Mucosa of descending colon (tissue), 3 donors: Measurements from ENCODE around the gene DDA1. TPM values are rescaled to one million over a fixed set of nuclear protein-coding genes. Genes with fewer than 3 reads are reported as not detected.

Experiments
- ATAC-seq: fragments of 200-7000 bp; cut with Tn5 transposase; one replicate; pipeline ENCODE4 v1.9.1; 2020; ENCODE audit warnings: mild to moderate bottlenecking, moderate library complexity
- DNase-seq, 3 donors: peaks; one replicate each; pipeline ENCODE4 v3.0.0-alpha.2; 2020
- H3K36me3 ChIP-seq: fragments of 200-600 bp; one replicate; pipeline ENCODE4 v1.8.0; 2021; ENCODE audit warnings: low read depth, mild to moderate bottlenecking
- H3K4me1 ChIP-seq: fragments of 200-600 bp; one replicate; pipeline ENCODE4 v1.8.0; 2021; ENCODE audit warnings: low read depth, mild to moderate bottlenecking
- H3K4me3 ChIP-seq: fragments of 200-600 bp; one replicate; pipeline ENCODE4 v1.8.0; 2021; ENCODE audit warnings: mild to moderate bottlenecking
- H3K9me3 ChIP-seq: fragments of 200-600 bp; one replicate; pipeline ENCODE4 v1.8.0; 2021; ENCODE audit warnings: mild to moderate bottlenecking
- intact Hi-C, 2 donors: fragments of 100-400 bp; cut with DNase I in 1 of 2; cut with micrococcal nuclease in 1 of 2; formaldehyde crosslinking; loops; one replicate each; pipeline versions ENCODE4 v1.11.0 to v1.11.1; 2022; cut with DNase I, micrococcal nuclease
- total RNA-seq, 3 donors: library from RNA; stranded (reverse); fragmentation: NEBNext Ultra II Directional in 2 of 3; extraction: Animal tissue kit (Norgen Biotek cat#: 25700) in 2 of 3; gene quantifications; one replicate each; pipeline versions ENCODE4 v1.2.1 to v1.2.4, GENCODE V29; 2021 to 2023
- TF ChIP-seq, protein P1 (sequence below): fragments of 200-600 bp; IDR thresholded peaks from one replicate; pipeline ENCODE4 v1.8.0; 2022; ENCODE audit warnings: antibody characterized with exemption, mild to moderate bottlenecking
- donor health status: DM: no; HTN: no; CAD: no; lungs with moderate emphysema.
- donor health status: DM: no; HTN: no; CAD: no.
- donor health status: DM: no; HTN: yes; CAD: no.

DDA1 gene
- total RNA-seq, 3 donors from 2014 or later, result 38.3 to 51.4 (median 48.3) TPM

DNA sequence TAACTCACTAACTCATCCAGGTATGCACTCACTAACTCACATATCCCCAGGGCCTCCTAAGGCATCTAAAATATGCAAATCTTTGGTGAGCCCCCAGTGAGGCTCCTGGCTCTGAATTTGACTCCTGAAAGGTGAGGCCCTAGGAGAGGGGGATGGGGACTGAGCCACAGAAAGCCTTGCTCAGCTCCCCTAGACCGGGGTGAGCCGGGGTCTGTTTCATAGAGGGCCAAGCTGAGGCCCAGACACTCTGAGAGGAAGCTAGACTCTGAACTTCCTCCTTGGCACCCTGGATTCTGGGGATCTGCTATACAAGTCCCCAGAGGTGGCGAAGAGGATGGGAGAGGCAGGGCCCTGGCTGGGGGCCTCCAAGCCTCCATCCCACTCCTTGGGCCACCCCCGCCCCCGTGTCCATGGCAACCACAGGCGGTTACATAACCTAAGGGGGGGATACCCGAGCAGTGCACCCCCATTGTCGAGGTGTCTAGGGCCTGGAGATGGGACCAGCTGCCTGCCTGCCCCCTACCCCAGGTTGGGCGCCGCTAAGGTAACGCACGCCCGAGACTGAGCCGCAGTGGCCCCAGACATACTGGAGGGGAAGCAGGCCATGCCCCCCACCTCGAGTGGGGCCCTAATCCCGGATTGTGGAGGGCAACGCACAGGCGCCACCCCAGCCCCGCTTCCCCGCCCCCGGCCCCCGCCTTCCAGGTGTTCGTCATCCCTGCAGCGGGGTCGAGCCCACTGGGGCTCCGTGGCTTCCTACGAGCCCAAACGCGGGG, 6.8 kb upstream of the DDA1 start:
- H3K4me3 ChIP-seq, result peak overlapping the region; percentile 40
- intact Hi-C loops, result no loop called here
- peak in 2 of 3 donors; percentile 65 to 76 for DNase-seq
- TF ChIP-seq, protein P1, sequence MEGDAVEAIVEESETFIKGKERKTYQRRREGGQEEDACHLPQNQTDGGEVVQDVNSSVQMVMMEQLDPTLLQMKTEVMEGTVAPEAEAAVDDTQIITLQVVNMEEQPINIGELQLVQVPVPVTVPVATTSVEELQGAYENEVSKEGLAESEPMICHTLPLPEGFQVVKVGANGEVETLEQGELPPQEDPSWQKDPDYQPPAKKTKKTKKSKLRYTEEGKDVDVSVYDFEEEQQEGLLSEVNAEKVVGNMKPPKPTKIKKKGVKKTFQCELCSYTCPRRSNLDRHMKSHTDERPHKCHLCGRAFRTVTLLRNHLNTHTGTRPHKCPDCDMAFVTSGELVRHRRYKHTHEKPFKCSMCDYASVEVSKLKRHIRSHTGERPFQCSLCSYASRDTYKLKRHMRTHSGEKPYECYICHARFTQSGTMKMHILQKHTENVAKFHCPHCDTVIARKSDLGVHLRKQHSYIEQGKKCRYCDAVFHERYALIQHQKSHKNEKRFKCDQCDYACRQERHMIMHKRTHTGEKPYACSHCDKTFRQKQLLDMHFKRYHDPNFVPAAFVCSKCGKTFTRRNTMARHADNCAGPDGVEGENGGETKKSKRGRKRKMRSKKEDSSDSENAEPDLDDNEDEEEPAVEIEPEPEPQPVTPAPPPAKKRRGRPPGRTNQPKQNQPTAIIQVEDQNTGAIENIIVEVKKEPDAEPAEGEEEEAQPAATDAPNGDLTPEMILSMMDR, result no peak
- no peaks in the 10 kb centered on the region for H3K9me3 ChIP-seq
- no peak for ATAC-seq
- H3K4me1 ChIP-seq, result peaks cover 27% of the 10 kb centered on the region
- H3K36me3 ChIP-seq, result no peaks in the 10 kb centered on the region

DNA sequence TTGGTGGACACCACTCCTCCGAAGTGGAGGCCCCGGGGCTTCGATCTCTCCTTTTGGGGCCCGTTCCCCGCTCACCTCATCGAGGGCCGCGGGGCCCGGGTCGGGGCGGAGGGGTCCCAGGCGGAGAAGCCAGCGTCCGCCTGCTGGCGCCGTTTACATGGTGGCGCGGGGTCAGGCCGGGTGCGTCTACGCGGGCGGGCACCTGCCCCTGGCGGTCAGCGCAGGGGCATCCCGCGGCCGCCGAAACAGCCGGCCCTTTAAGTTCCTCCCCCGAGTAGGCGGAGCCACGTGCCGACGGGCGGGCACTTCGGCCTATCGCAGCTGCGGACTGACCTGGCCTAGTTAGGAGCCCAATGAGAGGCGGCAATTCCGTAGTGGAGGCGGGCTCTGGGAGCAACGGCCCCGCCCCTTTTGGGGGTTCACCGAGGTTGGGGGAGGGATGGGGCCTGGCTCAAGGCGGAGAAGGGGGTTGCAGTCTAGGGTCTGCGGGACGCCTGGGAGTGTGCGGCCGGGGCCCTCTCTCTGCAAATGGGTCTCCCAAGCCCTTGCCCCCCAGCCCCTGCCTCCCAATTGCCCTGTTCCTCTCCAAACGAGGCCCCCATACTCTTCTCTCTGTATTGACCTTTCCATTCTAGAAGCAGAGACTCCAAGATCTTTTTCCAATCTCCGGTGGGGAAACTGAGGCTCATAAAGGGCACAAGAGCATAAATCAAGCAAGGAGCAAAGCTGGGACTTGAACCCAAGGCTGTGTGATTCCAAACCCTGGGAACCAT, 6.0 kb upstream of the DDA1 start, which contains the start of gene ABHD8:
ABHD8 (minus strand) TSS at position 259 of the 773 bp plus-strand sequence. CDS start 1,809 bp downstream, outside the sequence.
- no peaks in the 10 kb centered on the region for H3K36me3 ChIP-seq
- peak; percentile 95 to 98 (median 96) for DNase-seq
- no peaks in the 10 kb centered on the region for H3K9me3 ChIP-seq
- ATAC-seq, result peak; percentile 74
- intact Hi-C loops, result no loop called here
- peaks cover 30% of the 10 kb centered on the region for H3K4me1 ChIP-seq
- TF ChIP-seq, protein P1, result peak; percentile 74
- H3K4me3 ChIP-seq, result peak within 1 kb of the TSS; percentile 40

DNA sequence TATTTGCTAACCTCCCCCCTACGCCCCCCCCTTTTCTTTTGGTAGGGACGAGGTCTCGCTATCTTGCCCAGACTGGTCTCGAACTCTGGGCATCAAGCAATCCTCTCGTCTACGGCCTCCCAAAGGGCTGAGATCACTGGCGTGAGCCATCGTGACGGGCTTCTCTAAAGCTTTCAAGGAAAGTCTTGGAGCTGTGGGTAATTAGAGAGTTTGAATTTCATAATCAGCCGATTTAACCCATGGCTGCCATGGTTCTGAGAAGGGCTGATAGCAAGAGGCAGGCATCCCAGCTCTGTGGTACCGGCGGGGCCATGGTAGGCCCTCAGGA, 5.5 kb upstream of the DDA1 start:
- no peaks in the 10 kb centered on the region for H3K36me3 ChIP-seq
- ATAC-seq (no peak), DNase-seq (peak in 2 of 3 donors; percentile 41 to 60)
- H3K4me1 ChIP-seq, result peaks cover 30% of the 10 kb centered on the region
- no peak overlapping the region for H3K4me3 ChIP-seq
- TF ChIP-seq, protein P1, result no peak
- intact Hi-C loops, result no loop called here
- no peaks in the 10 kb centered on the region for H3K9me3 ChIP-seq

DNA sequence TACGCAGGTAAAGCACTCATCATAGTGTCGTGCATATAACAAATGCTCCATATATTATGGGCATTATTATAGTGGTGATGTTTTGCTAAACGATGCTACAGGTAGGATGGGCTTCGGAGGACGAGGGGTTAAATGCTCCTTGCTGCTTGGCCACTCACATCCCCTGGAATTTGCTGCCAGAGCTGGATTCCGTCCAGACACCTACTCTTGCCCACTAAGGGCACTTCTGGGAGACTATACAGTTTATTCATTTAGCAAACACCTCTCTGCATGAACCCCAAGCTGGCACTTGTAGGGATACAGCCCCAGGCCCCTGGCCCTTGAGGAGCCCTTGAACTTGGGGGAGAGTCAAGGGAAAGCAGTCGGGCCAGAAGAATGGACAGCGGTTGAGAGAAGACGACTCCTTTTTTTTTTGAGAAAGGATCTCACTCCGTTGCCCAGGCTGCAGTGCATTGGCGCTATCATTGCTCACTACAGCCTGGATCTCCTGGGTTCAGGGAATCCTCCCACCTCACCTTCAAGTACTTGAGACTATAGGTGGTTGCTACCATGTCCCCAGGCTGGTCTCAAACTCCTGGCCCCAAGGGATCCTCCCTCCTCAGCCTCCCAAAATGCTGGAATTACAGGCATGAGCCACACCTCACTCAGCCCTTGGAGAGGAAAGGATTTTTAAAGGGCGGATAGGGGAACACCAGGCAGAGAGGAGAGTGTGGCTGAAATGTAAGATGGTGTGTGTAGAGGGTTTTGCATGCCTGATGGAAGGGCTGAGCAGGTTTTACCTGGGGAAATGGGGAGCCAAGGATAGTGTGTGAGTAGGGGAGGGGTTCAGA, 4.8 kb upstream of the DDA1 start:
- TF ChIP-seq, protein P1, result no peak
- ATAC-seq (no peak), DNase-seq (peak in 1 of 3 donors; percentile 19)
- H3K9me3 ChIP-seq, result no peaks in the 10 kb centered on the region
- intact Hi-C loops, result no loop called here
- no peaks in the 10 kb centered on the region for H3K36me3 ChIP-seq
- H3K4me1 ChIP-seq, result peaks cover 30% of the 10 kb centered on the region
- no peak overlapping the region for H3K4me3 ChIP-seq

DNA sequence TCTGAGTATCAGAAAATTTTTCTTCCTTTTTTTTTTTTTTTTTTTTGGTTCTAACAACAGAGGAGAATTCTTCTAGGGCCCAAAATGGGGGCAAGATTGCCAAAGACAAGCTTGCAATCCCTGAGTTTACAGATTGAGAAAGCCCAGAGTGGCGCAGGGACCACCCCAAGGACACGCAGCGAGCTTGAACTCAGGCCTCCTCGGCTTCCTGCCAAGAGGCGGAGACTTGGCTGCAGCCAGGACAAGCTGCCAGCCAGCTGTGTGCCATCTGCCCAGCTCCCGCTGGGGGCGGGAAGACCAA, 4.2 kb upstream of the DDA1 start:
- no peaks in the 10 kb centered on the region for H3K9me3 ChIP-seq
- DNase-seq (no peak), ATAC-seq (no peak)
- TF ChIP-seq, protein P1, result no peak
- intact Hi-C loops, result no loop called here
- no peaks in the 10 kb centered on the region for H3K36me3 ChIP-seq
- peaks cover 30% of the 10 kb centered on the region for H3K4me1 ChIP-seq
- peak overlapping the region; percentile 60 for H3K4me3 ChIP-seq
